Spleen (tissue), 11 donors: ENCODE data around the gene PHACTR2. TPM values are rescaled to one million over a fixed set of nuclear protein-coding genes. Genes with fewer than 3 reads are reported as not detected.

Experiments
- DNase-seq: peaks from one replicate; pipeline ENCODE4 v3.0.0-alpha.2; 2020
- H3K27ac ChIP-seq, 8 donors: fragments of 200-600 bp; sonication (generic) in 7 of 8; 1 replicate in 4 of 8; 2 replicates in 4 of 8; pipeline versions ENCODE4 v1.5.0 to v1.8.0; 2016 to 2021; ENCODE audit warnings: inconsistent platforms in 4 of 8, mild to moderate bottlenecking in 4 of 8, moderate library complexity in 1 of 8
- H3K27me3 ChIP-seq, 7 donors: fragments of 200-600 bp; sonication (generic) in 6 of 7; replicated peaks in 1 of 7; 1 replicate in 4 of 7; 2 replicates in 3 of 7; pipeline versions ENCODE4 v1.5.0 to v1.8.0; 2016 to 2021; ENCODE audit warnings: inconsistent platforms in 3 of 7, mild to moderate bottlenecking in 1 of 7
- H3K36me3 ChIP-seq, 6 donors: fragments of 200-600 bp; sonication (generic) in 5 of 6; 1 replicate in 4 of 6; 2 replicates in 2 of 6; pipeline versions ENCODE4 v1.5.0 to v1.8.0; 2016 to 2021; ENCODE audit warnings: inconsistent platforms in 2 of 6
- H3K4me1 ChIP-seq, 6 donors: fragments of 200-600 bp; sonication (generic) in 5 of 6; 1 replicate in 3 of 6; 2 replicates in 3 of 6; pipeline versions ENCODE4 v1.5.0 to v1.8.0; 2016 to 2021; ENCODE audit warnings: inconsistent platforms in 3 of 6
- H3K4me3 ChIP-seq, 8 donors: fragments of 200-600 bp; sonication (generic) in 7 of 8; 1 replicate in 4 of 8; 2 replicates in 4 of 8; pipeline versions ENCODE4 v1.5.0 to v1.8.0; 2016 to 2021; ENCODE audit warnings: inconsistent platforms in 4 of 8, mild to moderate bottlenecking in 4 of 8, moderate library complexity in 2 of 8
- H3K9me3 ChIP-seq, 8 donors: fragments of 200-600 bp; sonication (generic) in 7 of 8; 1 replicate in 4 of 8; 2 replicates in 4 of 8; pipeline versions ENCODE4 v1.5.0 to v1.8.0; 2016 to 2021; ENCODE audit warnings: inconsistent platforms in 4 of 8
- CTCF ChIP-seq, 11 experiments: fragments of 200-600 bp in 7 of 11; fragments of 450-650 bp in 4 of 11; sonication (generic) in 4 of 11; IDR thresholded peaks in 8 of 11; conservative IDR thresholded peaks in 3 of 11; 1 replicate in 7 of 11; 2 replicates in 4 of 11; pipeline versions ENCODE4 v1.4.0 to v1.8.0; 2016 to 2021; ENCODE audit warnings: antibody characterized with exemption in 11 of 11, inconsistent platforms in 4 of 11, mild to moderate bottlenecking in 1 of 11
- POLR2A ChIP-seq, 3 donors: fragments of 450-650 bp; IDR thresholded peaks; one replicate each; pipeline ENCODE4 v1.5.1; 2017; ENCODE audit warnings: antibody characterized with exemption in 3 of 3, mild to moderate bottlenecking in 1 of 3
- POLR2AphosphoS5 ChIP-seq, 3 donors: sonication (generic); formaldehyde crosslinking; IDR thresholded peaks; one replicate each; pipeline ENCODE4 v1.5.1; 2017; ENCODE audit warnings: antibody characterized with exemption in 3 of 3
- WGBS, 5 donors: extraction: QIAGEN DNeasy Blood & Tissue Kit in 3 of 5; methylation state at CpG; one replicate each; pipeline versions ENCODE4 v1.1.5 to v1.1.7; 2013 to 2018; 5-methylcytosine and 5-hydroxymethylcytosine counted together
- intact Hi-C: fragments of 100-400 bp; cut with DNase I; formaldehyde crosslinking; loops from one replicate; pipeline ENCODE4 v1.15.0; 2023; ENCODE audit warnings: low total_unique reads
- polyA plus RNA-seq, 3 donors: library from polyadenylated mRNA; stranded (reverse); fragments of 200-250 nt; gene quantifications; one replicate each; pipeline ENCODE4 v1.2.1, GENCODE V29; 2013
- total RNA-seq, 7 donors: library from RNA; depleted of rRNA in 3 of 7; stranded (reverse); fragments of >200 nt in 3 of 7; fragmentation: NEBNext Ultra II Directional in 4 of 7; extraction: Animal tissue kit (Norgen Biotek cat#: 25700) in 4 of 7; gene quantifications; one replicate each; pipeline versions ENCODE4 v1.1.0 to v1.2.1, GENCODE V29; 2016 to 2021
- donor health status: healthy with polysubstance abuse.
- donor health status: DM: no; HTN: no; CAD: no; lungs with moderate emphysema.
- donor health status: DM: no; HTN: no; CAD: no.
- donor health status: Bipolar disorder and iron deficiency.
- donor health status: healthy.
- donor health status: DM: no; HTN: no; CAD: no.
- donor health status: DM: yes; HTN: yes; CAD: no.

Gene PHACTR2
- total and polyA plus RNA-seq, 10 donors = 3.5 to 116 (median 76.1) TPM

- H3K4me3 ChIP-seq = no peak overlapping the region
- no peaks in the 10 kb centered on the region for H3K27me3 ChIP-seq
- no peaks in the 10 kb centered on the region for H3K9me3 ChIP-seq
- peaks cover 0 to 14% (median 0%) of the 10 kb centered on the region in 6 donors for H3K4me1 ChIP-seq
- peaks cover 0 to 84% (median 15%) of the 10 kb centered on the region in 6 donors for H3K36me3 ChIP-seq
- no peak for DNase-seq
- intact Hi-C loops = no loop called here
- H3K27ac ChIP-seq = peak overlapping the region in 5 of 8 donors; percentile 6 to 29 (median 16)
- 77 to 85% (median 82%) methylated on average over 16 of the region's 16 CpGs for WGBS, 5 donors
- TF ChIP-seq POLR2AphosphoS5 (IDR thresholded peaks at IDR 0.05) (no peak), POLR2A (IDR thresholded peaks at IDR 0.05) (no peak), CTCF (IDR thresholded peaks at IDR 0.05 in 8 of 11, conservative IDR thresholded peaks at IDR 0.05 in 3 of 11) (no peak)
Measured at GRCh38 chr6:143772116-143773086, 94.6 kb downstream of the PHACTR2 start.

GRCh38 chr6:143773506-143774150 is 95.9 kb downstream of the PHACTR2 start:
- Histone ChIP-seq H3K9me3 (no peaks in the 10 kb centered on the region), H3K27ac (peak overlapping the region in 1 of 8 donors; percentile 29), H3K27me3 (no peaks in the 10 kb centered on the region), H3K4me3 (no peak overlapping the region), H3K36me3 (peaks cover 0 to 84% (median 10%) of the 10 kb centered on the region in 6 donors), H3K4me1 (peaks cover 0 to 14% (median 0%) of the 10 kb centered on the region in 6 donors)
- intact Hi-C loops = no loop called here
- DNase-seq = no peak
- 68 to 79% (median 76%) methylated on average over 5 of the region's 5 CpGs for WGBS, 5 donors
- TF ChIP-seq CTCF (IDR thresholded peaks at IDR 0.05 in 8 of 11, conservative IDR thresholded peaks at IDR 0.05 in 3 of 11) (no peak), POLR2A (IDR thresholded peaks at IDR 0.05) (no peak), POLR2AphosphoS5 (IDR thresholded peaks at IDR 0.05) (no peak)

DNA sequence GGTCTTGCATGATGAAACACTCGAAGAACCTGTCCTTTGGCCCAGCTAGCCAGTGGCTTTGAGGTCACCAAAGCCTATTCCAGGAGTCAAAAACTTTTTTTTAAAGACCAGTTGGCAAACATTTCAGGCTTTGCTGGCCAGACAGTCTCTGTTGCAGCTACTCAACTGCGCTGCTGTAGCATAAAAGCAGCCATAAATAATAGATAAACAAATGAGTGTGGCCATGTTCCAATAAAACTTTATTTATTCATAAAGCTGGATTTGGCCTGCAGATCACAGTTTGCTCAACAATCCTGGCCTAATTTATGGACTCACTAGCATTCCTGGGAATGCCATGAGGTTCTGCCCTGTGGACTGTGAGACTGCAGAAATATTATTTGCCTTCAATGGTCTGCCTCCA is 96.6 kb downstream of the PHACTR2 start:
- 87 to 93% (median 93%) methylated on average over 2 of the region's 2 CpGs for WGBS, 5 donors
- H3K36me3 ChIP-seq = peaks cover 0 to 84% (median 10%) of the 10 kb centered on the region in 6 donors
- no peaks in the 10 kb centered on the region for H3K27me3 ChIP-seq
- H3K9me3 ChIP-seq = no peaks in the 10 kb centered on the region
- peak overlapping the region in 1 of 8 donors; percentile 29 for H3K27ac ChIP-seq
- no peak for TF ChIP-seq POLR2AphosphoS5 (IDR thresholded peaks at IDR 0.05)
- no peak for TF ChIP-seq CTCF (IDR thresholded peaks at IDR 0.05 in 8 of 11, conservative IDR thresholded peaks at IDR 0.05 in 3 of 11)
- no peak for TF ChIP-seq POLR2A (IDR thresholded peaks at IDR 0.05)
- no peak overlapping the region for H3K4me3 ChIP-seq
- H3K4me1 ChIP-seq = peaks cover 0 to 14% (median 0%) of the 10 kb centered on the region in 6 donors
- DNase-seq = no peak
- intact Hi-C loops = no loop called here

DNA sequence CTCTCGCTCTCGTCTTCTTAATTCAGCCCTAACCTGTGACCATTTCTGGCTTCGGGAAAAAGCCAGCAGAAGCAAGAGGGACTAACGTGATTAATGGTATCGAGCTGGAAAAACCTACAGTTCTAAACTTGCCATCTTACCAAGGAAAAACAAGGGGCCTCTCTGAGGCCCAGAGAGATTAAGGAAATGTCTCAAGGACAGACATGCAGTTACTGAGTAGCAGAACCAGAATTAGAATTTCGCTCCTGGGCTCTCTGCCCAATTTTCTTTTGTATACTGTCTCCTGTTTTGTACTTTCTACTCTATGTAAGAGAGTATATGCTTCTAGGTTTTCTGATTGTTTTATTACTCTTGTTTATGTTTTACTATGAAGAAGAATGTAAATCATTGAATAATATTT is 97.6 kb downstream of the PHACTR2 start:
- H3K4me1 ChIP-seq = peaks cover 0 to 14% (median 0%) of the 10 kb centered on the region in 6 donors
- 65 to 82% (median 79%) methylated on average over 6 of the region's 6 CpGs for WGBS, 5 donors
- DNase-seq = no peak
- no peak overlapping the region for H3K27ac ChIP-seq
- no peaks in the 10 kb centered on the region for H3K27me3 ChIP-seq
- H3K9me3 ChIP-seq = no peaks in the 10 kb centered on the region
- intact Hi-C loops = no loop called here
- TF ChIP-seq POLR2AphosphoS5 (IDR thresholded peaks at IDR 0.05) = no peak
- TF ChIP-seq CTCF (IDR thresholded peaks at IDR 0.05 in 8 of 11, conservative IDR thresholded peaks at IDR 0.05 in 3 of 11) = no peak
- TF ChIP-seq POLR2A (IDR thresholded peaks at IDR 0.05) = no peak
- no peak overlapping the region for H3K4me3 ChIP-seq
- H3K36me3 ChIP-seq = peaks cover 0 to 84% (median 10%) of the 10 kb centered on the region in 6 donors
